Spinal cord (tissue), 10 donors: ENCODE results near the gene RORC. TPM values are rescaled to one million over a fixed set of nuclear protein-coding genes. Genes with fewer than 3 reads are reported as not detected.
"Not testable (repeated sequence)": the region's sequence is repeated elsewhere in the genome, so short reads cannot be mapped to it uniquely, and the experiment has no call there.

Source experiments
- DNase-seq, 6 donors: peaks; one replicate each; pipeline versions ENCODE4 v3.0.0 to v3.0.0-alpha.2; 2013 to 2015; ENCODE audit warnings: low spot score in 6 of 6, low read depth in 4 of 6
- H3K27ac ChIP-seq: one replicate; pipeline ENCODE4 v1.5.1; 2013; ENCODE audit warnings: low read depth, low read length, control low read depth
- H3K27me3 ChIP-seq: one replicate; pipeline ENCODE4 v1.6.1; 2013; ENCODE audit warnings: low read length; ENCODE audit not compliant: control insufficient read depth, insufficient read depth
- H3K36me3 ChIP-seq: one replicate; pipeline ENCODE4 v1.6.1; 2013; ENCODE audit warnings: low read length; ENCODE audit not compliant: control insufficient read depth, insufficient read depth
- H3K4me1 ChIP-seq: one replicate; pipeline ENCODE4 v1.6.1; 2013; ENCODE audit warnings: low read length; ENCODE audit not compliant: control insufficient read depth, insufficient read depth
- H3K4me3 ChIP-seq: one replicate; pipeline ENCODE4 v1.5.1; 2013; ENCODE audit warnings: low read depth, low read length, control low read depth
- H3K9me3 ChIP-seq: one replicate; pipeline ENCODE4 v1.6.1; 2013; ENCODE audit warnings: low read length; ENCODE audit not compliant: control insufficient read depth, insufficient read depth
- WGBS: methylation state at CpG from one replicate; pipeline ENCODE4 v1.1.5; 2013; ENCODE audit warnings: missing lambda C conversion rate; ENCODE audit not compliant: insufficient coverage; 5-methylcytosine and 5-hydroxymethylcytosine counted together
- long read RNA-seq, 4 donors: transcript quantifications; one replicate each; lab custom pipeline, GENCODE V29; 2026
- polyA plus RNA-seq, 2 donors: library from polyadenylated mRNA; unstranded; fragments of 120-200 nt; gene quantifications; one replicate each; pipeline ENCODE4 v1.2.1, GENCODE V29; 2013; ENCODE audit not compliant: insufficient read length in 2 of 2
- total RNA-seq, 2 donors: library from RNA; depleted of rRNA in 1 of 2; stranded (reverse); fragments of 120-200 nt in 1 of 2; fragments of >200 nt in 1 of 2; gene quantifications; one replicate each; pipeline versions ENCODE4 v1.2.3 to v1.2.4, GENCODE V29; 2013 to 2014
- donor health status: healthy.

Gene RORC
- total RNA-seq (under 1 TPM in 1 of 2 donors, not detected in 1; 0.44 TPM), polyA plus RNA-seq (under 1 TPM; 0.15 to 0.17 TPM)
- long read RNA-seq, donor 1, result 0 reads
- long read RNA-seq, donor 2, result 0 reads
- long read RNA-seq, donor 3, result 0 reads
- long read RNA-seq, donor 4, result 0 reads

GRCh38 chr1:151831605-151832004 lies at the start of gene RORC:
RORC (minus strand) TSS chr1:151831802; CDS start chr1:151831764, 38 bp downstream.
- Histone ChIP-seq H3K9me3 (no peaks in the 10 kb centered on the region), H3K36me3 (no peaks in the 10 kb centered on the region), H3K27ac (no peak within 1 kb of the TSS), H3K27me3 (no peaks in the 10 kb centered on the region), H3K4me3 (no peak within 1 kb of the TSS), H3K4me1 (peaks cover 27% of the 10 kb centered on the region)
- 81% methylated on average over 5 of the region's 5 CpGs for WGBS
- DNase-seq, result no peak

GRCh38 chr1:151875419-151876097 lies 44.0 kb upstream of the RORC start:
- Histone ChIP-seq H3K36me3 (peaks cover 7% of the 10 kb centered on the region), H3K27me3 (no peaks in the 10 kb centered on the region), H3K4me3 (no peak overlapping the region), H3K9me3 (no peaks in the 10 kb centered on the region), H3K4me1 (peaks cover 4% of the 10 kb centered on the region), H3K27ac (no peak overlapping the region)
- WGBS, result no CpG with 5 or more reads among the region's 1 CpG
- peak in 1 of 6 donors; percentile 12 for DNase-seq

- H3K4me3 ChIP-seq, H3K9me3 ChIP-seq, H3K4me1 ChIP-seq, H3K36me3 ChIP-seq, H3K27me3 ChIP-seq, H3K27ac ChIP-seq: not testable (repeated sequence)
- DNase-seq, result peak in 1 of 6 donors; percentile 15
- 43% methylated on average over 7 of the region's 9 CpGs for WGBS
Measured at GRCh38 chr1:151872776-151873175, 41.2 kb upstream of the RORC start.

- Histone ChIP-seq H3K36me3 (peaks cover 4% of the 10 kb centered on the region), H3K4me1 (peaks cover 4% of the 10 kb centered on the region), H3K9me3 (no peaks in the 10 kb centered on the region), H3K4me3 (no peak overlapping the region), H3K27me3 (no peaks in the 10 kb centered on the region), H3K27ac (no peak overlapping the region)
- 27% methylated on average over 1 of the region's 5 CpGs for WGBS
- peak in 2 of 6 donors; percentile 14 to 30 for DNase-seq
Measured at GRCh38 chr1:151871284-151872030, 39.9 kb upstream of the RORC start.

GRCh38 chr1:151868486-151868885 lies 36.9 kb upstream of the RORC start:
- H3K36me3 ChIP-seq, result no peaks in the 10 kb centered on the region
- no peak overlapping the region for H3K4me3 ChIP-seq
- peaks cover 4% of the 10 kb centered on the region for H3K4me1 ChIP-seq
- no CpG with 5 or more reads among the region's 3 CpGs for WGBS
- H3K9me3 ChIP-seq, result no peaks in the 10 kb centered on the region
- H3K27me3 ChIP-seq, result no peaks in the 10 kb centered on the region
- H3K27ac ChIP-seq, result no peak overlapping the region
- peak in 2 of 6 donors; percentile 9 to 14 for DNase-seq

GRCh38 chr1:151867765-151868411 lies 36.3 kb upstream of the RORC start:
- Histone ChIP-seq H3K4me3 (no peak overlapping the region), H3K36me3 (no peaks in the 10 kb centered on the region), H3K27ac (no peak overlapping the region), H3K9me3 (no peaks in the 10 kb centered on the region), H3K27me3 (no peaks in the 10 kb centered on the region), H3K4me1 (peaks cover 4% of the 10 kb centered on the region)
- WGBS, result 90% methylated on average over 3 of the region's 7 CpGs
- DNase-seq, result no peak

- WGBS, result 80% methylated on average over 1 of the region's 2 CpGs
- Histone ChIP-seq H3K4me3 (no peak overlapping the region), H3K27me3 (no peaks in the 10 kb centered on the region), H3K4me1 (peaks cover 4% of the 10 kb centered on the region), H3K9me3 (no peaks in the 10 kb centered on the region), H3K36me3 (no peaks in the 10 kb centered on the region), H3K27ac (no peak overlapping the region)
- no peak for DNase-seq
Measured at GRCh38 chr1:151867321-151867720, 35.7 kb upstream of the RORC start.

GRCh38 chr1:151864411-151864810 lies 32.8 kb upstream of the RORC start:
- DNase-seq, result no peak
- Histone ChIP-seq H3K27ac (no peak overlapping the region), H3K27me3 (no peaks in the 10 kb centered on the region), H3K36me3 (no peaks in the 10 kb centered on the region), H3K9me3 (no peaks in the 10 kb centered on the region), H3K4me3 (no peak overlapping the region), H3K4me1 (no peaks in the 10 kb centered on the region)
- 43% methylated on average over 1 of the region's 2 CpGs for WGBS

- Histone ChIP-seq H3K27ac (no peak overlapping the region), H3K4me1 (no peaks in the 10 kb centered on the region), H3K36me3 (no peaks in the 10 kb centered on the region), H3K4me3 (no peak overlapping the region), H3K9me3 (no peaks in the 10 kb centered on the region), H3K27me3 (no peaks in the 10 kb centered on the region)
- DNase-seq, result no peak
Measured at GRCh38 chr1:151862604-151863003, 31.0 kb upstream of the RORC start.
